LNCAP (cell line): ENCODE data around the gene CCDC195.

Source experiments
- CTCF ChIP-seq: fragments of 450-650 bp; IDR thresholded peaks from 2 replicates; pipeline ENCODE4 v1.5.1; 2017; ENCODE audit warnings: mild to moderate bottlenecking

Gene CCDC195

DNA sequence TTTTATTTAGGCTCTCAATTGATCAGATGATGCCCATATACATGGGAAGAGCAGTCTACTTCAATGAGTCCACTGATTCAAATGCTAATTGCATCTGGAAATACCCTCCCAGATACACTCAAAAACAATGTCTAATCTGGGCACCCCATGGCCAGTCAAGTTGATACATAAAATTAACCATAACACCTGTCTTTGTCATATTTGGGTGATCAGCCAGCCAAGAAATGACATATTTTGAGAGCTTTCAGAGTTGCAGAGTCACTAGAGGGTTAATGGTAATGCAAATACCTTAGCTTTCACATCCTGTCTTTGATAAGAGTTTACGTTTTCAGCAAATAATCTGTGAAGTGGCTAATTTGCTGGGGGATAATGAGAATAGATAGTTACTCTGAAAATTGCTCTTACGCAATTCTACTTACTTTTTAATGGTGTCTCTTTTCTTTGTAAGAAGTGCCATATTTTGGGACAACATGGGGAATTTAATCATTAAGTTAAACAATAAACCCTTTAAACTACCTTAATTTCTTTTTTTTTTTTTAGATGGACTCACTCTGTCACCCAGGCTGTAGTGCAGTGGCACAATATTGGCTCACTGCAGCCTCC, 49.1 kb downstream of the CCDC195 start:
- no peak for TF ChIP-seq CTCF

DNA sequence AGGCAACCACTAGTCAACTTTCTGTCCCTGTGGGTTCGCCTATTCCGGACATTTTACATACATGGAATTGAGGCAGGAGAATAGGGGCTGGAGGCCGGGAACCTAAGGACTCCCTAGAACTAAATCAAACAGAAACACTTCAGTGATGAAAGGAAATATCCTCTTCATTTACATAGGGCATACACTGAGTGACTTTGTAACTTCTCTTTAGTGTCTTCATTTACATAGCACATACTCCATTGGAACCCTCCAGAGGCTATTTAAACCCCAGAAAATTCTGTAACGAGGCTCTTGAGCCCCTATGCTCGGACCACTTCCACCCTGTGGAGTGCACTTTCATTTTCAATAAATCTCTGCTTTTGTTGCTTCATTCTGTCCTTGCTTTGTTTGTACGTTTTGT, 56.5 kb downstream of the CCDC195 start:
- no peak for TF ChIP-seq CTCF

DNA sequence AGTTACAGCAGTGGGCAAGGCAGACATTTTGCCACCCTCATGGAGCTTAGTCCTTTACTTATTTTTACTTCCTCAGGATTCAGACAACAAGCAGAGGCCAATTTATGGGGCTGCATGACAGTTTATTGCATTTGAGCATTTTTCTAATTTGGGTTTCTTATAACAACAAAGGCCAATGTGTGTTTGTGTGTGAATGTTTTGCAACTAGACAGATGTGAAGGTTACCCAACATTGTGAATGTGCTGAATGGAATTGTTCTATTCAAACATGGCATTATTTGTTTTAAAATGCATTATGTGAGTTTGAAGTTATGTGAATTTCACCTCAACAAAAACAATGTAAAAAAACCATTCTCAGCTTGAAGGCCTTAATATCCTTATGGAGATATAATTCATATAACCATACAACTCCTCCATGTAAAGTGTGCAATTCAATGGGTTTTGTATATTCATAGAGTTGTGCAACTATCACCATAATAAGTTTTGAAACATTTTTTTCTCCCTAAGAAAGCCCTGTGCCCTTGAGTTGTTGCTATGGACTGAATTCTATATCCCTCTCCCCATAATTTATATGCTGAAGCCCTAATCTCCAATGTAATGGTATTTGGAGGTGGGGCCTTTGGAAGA, 57.3 kb downstream of the CCDC195 start:
- TF ChIP-seq CTCF = no peak

- TF ChIP-seq CTCF = no peak
Measured at GRCh38 chr2:224657349-224657748, 58.8 kb downstream of the CCDC195 start.

DNA sequence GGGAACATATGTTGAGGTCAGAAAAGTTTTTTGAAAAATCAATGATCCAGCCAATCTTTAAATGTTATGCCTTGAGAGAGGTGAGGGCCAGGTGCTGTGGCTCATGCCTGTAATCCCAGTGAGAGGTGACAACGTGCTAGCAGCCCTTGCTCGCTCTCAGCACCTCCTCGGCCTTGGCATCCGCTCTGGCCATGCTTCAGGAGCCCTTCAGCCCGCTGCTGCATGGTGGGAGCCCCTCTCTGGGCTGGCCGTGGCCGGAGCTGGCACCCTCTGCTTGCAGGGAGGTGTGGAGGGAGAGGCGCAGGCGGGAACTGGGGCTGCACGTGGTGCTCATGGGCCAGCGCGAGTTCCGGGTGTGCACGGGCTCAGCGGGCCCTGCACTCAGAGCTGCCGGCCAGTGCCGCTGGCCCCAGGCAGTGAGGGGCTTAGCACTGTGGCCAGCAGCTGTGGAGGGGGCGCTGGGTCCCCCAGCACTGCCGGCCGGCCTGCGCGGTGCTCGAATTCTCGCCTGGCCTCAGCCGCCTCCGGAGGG, 61.1 kb downstream of the CCDC195 start:
- no peak for TF ChIP-seq CTCF
